ENCODE data around the gene GRID2IP.
A peak's percentile ranks its signal among the peaks of the same experiment; 100 is the strongest.

Gene GRID2IP

GRCh38 chr7:6447581-6448199, 103.6 kb downstream of the GRID2IP start, which contains the start of gene DAGLB:
TSS of gene DAGLB (minus strand) at chr7:6447954. CDS start at chr7:6447842, 112 bp downstream.
- no peak for TF ChIP-seq ZNF274 (IDR thresholded peaks at IDR 0.05; ENCODE audit: low read depth, low read length)
- H3K4me3 ChIP-seq (ENCODE audit: low read length), result peak within 1 kb of the TSS; percentile 93
